ENCODE data around the gene NIPAL3.

Gene NIPAL3

DNA sequence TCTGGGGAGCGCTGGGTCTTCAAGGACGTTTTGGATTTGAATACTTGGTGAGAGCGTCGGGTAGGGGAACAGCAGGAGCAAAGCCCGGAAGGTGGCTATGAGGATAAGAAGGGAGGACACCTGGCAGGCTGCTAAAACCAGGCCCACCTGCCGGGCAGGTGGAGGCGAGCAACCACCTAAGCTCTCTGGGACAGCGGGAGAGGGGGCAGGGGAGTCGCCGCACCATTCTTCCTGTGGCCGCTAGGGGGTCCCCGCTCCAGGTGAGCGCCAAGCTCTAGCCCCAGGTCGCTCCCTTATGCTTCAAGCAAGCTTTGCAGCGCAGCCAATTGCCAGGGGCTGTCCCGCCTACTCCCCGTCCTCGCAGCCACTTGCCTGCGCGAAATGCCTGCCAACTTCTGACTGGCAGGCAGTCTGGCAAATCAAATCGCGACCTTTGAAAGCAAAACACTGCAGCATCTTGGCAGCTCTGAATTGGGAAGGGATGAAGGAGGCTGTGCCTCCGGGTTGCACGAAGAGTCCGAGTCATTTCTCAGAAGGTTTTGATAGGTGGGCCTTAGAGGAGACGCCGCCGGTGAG, at the start of gene NIPAL3:
Gene NIPAL3, plus strand, starts transcription at position 469 of the 576 bp plus-strand sequence. CDS start 3,746 bp downstream, outside the sequence.
- DNase-seq = peak; percentile 97

DNA sequence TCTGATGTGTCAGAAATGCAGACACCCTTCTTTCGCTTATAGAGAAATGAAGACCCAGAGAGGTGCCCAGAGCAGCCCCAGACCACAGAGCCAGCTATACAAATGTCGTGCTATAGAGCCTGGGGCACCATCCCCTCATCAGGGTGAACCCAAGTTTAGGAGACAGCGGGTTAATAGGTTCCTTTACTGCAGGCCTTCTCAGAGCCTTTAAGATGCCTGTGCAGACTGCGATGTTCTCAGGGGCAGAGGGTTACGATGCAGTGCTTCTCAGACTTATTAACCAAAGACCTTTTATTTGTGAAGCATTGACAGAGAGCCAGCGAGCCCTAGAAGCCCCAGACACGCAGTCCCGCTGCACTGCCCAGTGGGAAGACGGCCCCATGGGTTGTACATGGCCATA, 48.9 kb upstream of the NIPAL3 start:
- no peak for DNase-seq

DNA sequence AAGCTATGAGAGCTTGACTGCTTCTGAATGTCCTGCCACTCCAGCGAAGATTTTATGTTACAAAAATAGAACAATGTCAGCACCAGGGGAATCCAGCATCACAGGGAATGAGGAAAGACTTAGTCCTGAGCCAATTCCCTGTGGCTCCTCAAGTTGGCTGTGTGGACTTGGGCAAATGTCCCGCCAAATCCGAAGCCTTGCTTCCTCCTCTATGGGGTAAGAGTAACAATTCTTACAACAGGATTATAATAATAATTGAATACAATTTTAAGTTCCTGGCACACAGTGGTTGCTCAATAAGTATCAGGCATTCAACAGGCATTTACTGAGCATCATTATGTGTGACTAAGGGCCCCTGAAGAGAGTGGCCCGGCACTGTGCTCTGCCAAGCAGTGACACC, 46.4 kb upstream of the NIPAL3 start:
- no peak for DNase-seq

DNA sequence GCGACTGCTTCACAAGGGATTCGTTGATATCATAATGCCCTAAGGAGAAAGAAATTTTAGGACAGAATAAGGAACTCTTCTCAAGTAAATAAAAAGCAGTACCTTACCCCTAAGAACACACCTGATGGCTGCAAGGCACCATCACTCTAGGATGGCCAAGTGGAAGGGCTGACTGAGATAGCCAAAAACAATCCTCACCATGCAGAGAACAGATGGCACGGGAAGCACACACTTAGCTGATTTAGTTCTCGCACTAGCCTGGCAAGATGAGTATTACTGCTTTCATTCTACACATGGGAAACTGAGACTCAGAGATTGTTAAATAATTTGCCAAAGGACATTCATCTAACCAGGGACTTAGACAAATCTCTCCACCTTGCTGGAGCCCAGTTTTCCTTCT, 45.8 kb upstream of the NIPAL3 start:
- DNase-seq = no peak

DNA sequence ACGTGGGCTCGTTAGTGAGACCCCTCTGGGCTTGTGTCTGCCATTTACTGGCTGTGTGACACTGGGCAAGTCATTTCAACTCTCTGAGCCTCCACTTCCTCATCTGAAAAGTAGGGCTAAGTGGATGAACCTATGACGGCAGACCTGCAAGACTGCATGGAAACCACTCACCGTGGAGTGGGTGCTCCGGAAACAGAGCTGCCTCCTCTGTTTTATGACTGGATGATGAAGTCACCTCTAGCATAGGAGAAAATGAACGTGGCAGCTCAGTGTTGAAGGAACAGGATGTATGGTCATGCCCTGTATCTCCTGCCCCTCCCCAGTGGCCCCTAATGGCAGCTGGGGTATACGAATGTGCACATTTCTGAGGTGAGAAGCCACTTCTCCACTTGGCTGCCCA, 42.6 kb upstream of the NIPAL3 start:
- DNase-seq = no peak

DNA sequence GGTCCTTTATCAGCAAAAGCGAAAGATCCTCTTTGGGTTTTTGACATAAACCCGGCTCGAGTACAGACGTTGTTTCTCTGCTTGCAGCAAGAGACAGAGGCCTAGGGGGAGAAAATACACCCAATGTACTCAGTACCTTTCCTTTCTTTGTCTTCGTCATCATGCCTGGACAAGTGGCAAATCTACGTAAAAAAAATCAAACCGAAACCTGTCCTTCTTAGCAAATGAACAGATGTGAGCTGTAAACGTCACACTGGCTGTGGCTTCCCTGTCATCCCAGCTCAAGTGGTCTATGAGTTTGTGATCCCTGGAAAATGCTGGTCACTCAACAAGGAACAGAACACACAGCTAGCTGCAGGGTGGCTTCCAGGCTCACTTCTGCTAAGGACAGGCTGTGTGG, 41.9 kb upstream of the NIPAL3 start:
- DNase-seq = no peak

DNA sequence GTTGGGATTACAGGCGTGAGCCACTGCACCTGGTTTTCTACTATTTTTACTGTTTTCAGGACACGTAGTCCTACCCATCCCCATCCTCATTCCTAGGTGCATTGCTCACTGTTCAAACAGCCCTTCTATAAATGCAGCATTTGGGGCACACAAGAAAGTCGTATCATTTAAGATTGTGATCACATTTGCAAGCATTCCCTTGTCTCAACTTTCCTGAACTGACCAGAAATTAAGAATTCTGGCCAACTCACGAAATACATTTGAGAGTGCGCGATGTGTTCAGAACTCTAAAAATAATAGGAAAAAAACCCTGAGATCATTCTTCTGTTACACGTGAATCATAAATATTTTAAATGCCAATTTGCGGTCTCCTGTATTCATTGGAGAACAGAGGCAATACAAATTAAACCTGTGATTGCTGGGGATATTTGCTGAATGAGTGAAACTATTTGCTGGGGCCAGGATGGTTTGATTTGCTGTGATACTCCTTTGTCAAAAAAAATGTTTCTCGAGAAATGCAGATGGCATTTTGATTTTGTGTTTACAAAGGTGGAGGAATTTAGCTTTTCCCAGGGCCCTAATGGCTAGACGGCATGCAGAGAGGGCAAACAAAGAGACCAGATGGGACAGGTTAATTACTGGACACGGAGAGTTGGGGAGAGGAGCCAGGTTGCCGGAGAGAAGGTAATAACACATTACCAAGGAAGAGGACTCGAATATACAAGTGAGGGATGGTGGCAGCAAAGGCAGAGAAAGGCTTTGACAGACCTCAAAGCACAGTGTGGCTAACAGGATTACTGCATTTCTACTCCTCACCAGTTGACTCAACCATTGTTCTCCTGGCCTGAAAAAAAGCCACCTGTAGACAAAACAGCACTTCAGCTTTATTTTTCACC, 40.5 kb upstream of the NIPAL3 start:
- peak; percentile 76 for DNase-seq

DNA sequence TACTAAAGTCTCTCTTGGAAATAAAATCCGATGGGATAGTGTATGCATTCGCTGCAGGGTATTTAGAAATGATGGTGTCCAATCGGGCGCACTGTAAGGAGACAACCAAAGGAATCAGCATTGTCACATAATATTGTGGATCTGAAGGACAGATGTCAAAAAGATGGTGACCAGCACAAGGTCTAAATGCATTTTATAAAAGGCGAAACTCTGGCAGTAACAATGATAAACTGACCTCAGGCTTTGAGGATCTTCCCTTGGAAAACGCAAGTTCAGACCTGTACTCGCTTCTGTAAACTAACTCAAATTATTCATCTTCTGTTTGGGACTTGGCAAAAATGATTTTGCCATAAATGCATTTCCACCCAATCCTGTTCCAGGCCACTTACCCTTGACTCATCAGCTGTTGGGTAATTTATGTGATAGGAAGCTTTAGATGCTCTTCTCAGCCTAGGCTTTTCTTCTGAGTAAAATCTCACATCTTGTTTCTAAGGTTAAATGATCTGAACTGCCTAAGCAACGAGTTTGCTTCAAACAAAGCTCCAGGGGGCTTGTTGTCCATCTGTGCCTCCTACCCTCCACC, 35.8 kb upstream of the NIPAL3 start:
- no peak for DNase-seq

DNA sequence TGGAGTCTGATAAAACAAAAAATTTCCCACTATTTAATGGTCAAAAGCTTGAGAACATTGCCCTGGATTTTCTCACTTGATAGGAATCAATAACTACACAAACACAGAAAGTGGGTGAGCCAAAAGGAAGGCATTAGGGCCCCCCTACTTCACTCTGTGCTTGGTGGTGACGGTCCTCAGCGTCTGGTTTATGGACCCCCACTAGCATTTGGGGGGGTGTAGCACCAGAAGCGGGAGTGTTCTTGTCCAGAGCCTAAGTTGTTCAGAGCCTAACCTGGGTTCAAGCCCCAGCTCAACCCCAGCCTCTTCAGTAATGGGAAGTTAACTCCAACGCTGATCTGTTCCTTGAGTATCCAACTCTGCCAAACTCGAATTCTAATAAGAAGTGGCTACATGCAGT, 35.1 kb upstream of the NIPAL3 start:
- no peak for DNase-seq

DNA sequence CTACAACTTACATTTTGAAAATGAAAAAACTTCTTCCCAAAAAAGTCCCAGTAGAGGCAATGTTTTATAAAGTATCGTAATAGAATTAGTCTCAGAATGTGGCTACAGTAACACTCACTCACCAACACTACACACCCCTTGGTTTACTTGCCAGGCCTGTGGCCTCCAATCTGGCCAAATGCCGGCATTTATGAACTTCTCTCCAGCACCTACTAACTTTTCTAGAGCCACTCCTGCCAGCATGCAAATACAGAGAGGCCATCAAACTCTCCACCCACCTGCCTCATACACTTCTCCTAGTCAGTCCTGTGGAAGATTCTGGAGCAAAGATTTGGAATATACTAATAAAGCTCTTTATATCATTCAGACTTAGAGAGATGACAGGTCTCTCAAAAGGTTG, 34.3 kb upstream of the NIPAL3 start:
- DNase-seq = no peak

DNA sequence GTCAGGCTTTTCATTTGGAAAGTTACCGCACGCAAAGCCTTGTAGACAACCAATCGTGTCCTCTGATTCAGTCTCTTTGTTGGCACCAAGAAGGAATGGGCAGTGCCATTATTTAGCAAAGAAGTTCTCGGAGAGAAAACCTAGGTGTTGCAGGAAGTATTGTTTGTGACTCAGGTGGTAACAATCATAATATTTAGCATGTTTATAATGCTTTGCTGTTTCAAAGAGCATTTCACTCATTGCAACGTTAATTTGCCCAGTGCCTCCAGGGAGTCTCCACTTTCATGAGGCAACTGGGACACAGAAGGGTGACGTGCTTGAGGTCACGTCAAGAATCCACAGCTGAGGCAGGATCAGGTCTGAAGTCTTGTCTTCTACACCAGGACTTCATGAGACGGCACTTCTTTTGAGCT, 33.4 kb upstream of the NIPAL3 start:
- DNase-seq = no peak

DNA sequence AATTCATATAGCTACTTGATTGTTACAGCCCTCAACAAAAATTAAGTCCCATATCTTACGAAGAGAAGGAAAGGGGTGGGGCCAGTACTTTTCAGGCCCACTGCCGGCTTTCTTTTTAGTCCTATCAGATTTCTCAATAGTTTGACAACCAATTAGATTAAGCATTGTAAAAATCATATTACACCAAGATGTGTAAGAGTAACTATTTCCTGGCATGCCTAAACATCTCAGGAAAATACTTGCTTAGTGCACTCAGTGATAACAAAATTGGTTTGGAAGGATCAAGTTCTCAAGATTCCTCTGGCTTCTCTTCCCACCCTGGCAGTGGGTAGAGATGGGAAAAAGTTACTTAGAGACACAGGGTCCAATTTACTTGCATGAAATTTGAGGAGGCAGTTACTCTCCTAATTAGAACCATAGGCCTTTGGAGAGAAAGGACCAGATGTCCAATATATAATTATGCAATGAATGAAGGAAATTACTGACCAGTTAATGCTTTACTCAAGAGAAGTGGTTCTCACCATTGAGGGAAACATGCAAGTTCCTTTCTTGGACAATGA, 32.1 kb upstream of the NIPAL3 start:
- DNase-seq = no peak

DNA sequence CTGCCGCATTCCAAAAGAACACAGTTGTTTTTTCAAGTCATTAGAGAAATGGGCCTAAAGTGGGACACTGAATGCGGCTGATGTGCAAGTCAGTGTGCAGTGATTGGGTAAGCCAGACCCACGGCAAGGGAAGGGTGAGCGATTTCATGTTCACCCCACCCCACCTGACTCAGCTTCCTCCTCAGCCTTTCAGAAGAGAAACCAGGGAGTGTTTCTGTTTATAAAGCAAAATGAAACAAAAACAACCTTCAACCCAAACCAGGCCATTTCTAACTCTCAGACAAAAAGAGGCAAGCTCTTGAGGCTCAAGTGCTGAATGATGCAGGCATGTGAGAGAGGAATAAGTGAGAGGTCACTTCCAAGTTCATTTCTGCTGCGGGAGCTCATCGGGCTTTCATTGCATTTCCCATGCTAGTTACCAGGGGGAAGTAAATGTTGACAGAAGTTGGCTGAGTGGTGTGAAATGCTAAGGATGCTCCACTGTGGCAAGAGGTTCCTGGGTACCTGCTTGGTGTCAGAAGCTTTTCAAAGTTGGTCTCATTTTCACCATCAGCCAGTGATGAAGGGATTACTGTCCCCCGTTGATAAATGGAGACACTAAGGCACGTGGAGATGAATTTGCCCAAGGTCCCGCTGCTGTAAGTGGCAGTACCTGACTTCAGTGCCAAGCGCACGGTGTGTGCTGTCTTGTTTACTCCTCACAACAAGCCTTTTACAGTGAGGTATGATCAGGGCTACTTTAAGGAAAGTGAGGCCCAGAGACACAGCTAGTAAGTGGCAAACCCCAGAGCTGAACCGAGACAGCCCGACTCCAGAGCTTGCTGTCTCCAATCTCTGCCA, 31.1 kb upstream of the NIPAL3 start:
- DNase-seq = no peak

DNA sequence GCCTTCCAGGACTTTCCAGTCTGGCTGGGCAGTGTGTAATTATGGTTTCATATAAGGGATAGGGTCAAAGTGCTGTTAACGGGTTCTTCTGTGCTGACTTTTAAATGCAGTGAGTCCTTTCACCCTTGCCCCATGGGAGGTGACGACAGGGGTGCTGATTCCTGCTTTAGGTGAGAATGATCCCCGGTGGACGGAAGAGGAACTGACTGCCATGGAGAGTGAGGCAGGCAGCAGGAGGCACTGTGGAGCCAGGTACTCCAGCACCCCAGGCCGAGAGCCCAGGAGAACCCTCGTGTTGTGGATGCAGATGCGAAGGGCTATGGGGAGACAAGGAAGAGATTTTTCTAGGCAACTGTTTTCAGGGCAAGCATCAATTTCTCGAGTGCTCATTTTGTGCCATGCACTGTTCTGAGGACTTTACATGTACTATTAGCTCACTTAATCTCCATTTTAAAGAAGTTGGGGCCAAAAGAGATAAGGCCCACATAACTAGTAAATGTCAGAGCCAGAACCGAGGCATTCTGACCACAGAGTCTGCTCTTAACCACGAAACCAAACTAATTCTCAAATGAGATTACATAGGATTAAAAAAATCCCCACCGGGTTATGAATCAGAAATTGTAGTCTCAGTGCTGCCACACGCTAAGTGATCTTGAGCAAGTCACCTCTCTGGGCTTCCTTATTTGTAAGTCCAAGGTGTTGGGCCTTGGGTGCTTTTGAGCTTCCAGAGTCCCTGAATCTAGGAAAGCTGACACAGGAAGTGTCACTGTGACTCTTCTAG, 30.3 kb upstream of the NIPAL3 start:
- no peak for DNase-seq

DNA sequence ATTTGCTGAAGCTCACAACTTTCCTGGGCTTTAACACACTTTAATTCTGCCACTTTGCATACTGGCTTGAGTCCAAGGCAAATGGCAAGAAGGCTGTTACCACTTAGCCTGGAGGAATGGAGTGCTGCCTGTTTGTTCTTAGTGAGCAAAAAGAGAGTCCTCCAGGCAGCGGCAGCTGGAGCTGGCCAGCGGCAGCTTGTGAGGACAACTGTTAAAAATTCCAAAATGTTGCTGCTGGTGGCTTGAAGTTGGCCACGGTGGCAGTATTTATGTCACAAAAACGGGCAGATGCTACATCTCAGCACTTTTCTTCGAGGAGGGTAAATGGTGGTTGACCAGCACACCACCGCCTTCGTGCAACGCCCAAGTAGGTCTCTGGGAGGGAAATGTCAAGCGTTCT, 29.4 kb upstream of the NIPAL3 start:
- no peak for DNase-seq

DNA sequence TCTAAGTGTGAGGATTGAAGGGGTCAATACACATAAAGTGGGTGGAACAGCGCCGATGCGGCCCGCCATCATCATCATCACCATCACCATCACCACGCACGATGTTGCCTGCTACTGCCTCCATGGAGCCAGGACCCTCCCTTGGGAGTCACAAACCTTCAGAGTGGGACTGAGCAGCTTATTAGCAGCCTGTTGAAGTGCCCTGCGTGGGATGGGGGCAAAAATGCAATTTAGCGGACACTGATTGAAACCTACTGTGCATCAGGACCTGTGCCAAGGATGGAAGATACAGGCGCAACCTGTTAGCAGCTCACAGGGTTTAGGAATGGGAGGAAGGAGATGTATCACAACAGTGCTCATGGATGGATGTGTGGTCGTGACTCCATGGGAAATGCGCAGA, 28.7 kb upstream of the NIPAL3 start:
- no peak for DNase-seq

DNA sequence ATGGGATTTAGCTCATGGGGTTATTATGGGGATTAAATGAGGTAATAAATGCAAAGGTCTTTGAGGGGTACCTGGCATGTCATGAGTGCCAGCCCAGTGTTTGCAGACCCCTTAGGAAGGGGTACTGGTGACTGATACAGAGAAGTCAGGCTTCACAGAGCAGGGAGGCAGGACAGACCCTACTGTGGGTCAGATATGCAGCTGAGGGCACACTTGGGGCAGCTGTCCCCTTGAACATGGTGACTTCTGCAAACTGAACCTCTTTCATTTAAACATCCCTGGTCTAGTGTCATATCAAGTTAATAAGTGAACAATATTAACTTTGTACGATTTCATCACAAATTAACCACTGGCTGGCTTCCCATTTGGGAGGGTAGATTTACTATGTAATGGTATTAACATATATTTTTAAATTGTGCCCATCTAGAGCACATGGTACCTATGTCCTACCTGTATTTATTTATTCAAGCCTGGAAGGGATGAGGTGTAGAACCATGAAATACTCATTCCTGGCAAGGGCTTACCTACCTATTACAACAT, 27.9 kb upstream of the NIPAL3 start:
- DNase-seq = no peak

DNA sequence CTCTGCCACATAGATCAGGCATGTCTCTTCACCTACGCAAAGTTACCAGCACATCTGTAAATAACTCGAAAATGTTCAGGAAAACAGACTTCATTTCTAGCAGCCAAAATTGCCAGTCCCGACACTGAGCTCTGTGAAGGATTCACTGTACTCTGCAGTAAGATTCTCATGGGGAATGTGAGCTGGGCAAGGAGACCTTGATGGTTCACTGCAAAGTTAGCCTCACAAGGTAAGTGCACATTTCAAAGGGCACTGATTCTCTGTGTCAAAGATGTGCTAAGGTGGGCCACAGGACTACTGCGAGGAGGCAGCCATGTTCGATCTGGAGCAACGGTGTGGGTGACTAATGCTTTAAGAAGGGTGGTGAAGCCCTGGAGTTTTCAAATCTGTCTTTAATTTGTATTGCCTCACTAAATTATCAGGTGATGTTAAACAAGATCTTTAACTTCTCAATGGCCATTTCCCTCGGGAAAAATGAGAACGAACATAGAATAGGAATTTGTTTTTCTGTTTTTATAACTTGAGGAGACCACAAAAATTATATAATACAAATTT, 27.2 kb upstream of the NIPAL3 start:
- no peak for DNase-seq

DNA sequence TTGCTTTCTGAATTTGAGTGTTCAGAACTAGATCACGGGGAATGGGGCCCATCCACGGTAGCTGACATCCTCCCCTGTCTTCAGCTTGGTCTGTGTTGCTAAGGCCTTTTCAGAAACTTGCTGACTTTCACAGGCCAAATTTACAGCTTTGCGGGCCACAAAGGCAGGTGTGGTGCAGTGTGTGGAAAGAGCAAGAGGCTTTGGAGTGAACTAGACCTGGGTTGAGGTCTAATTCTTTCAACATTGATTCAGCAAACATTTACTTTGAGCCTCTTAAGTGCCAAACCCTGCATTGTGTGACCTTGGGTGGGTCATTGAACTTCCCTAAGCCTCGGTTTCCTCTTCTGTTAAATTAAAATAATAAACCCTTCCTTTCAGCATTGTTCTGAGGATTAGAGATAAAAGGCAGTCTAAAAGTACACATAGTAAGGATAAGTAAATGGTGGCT, 26.3 kb upstream of the NIPAL3 start:
- DNase-seq = no peak

DNA sequence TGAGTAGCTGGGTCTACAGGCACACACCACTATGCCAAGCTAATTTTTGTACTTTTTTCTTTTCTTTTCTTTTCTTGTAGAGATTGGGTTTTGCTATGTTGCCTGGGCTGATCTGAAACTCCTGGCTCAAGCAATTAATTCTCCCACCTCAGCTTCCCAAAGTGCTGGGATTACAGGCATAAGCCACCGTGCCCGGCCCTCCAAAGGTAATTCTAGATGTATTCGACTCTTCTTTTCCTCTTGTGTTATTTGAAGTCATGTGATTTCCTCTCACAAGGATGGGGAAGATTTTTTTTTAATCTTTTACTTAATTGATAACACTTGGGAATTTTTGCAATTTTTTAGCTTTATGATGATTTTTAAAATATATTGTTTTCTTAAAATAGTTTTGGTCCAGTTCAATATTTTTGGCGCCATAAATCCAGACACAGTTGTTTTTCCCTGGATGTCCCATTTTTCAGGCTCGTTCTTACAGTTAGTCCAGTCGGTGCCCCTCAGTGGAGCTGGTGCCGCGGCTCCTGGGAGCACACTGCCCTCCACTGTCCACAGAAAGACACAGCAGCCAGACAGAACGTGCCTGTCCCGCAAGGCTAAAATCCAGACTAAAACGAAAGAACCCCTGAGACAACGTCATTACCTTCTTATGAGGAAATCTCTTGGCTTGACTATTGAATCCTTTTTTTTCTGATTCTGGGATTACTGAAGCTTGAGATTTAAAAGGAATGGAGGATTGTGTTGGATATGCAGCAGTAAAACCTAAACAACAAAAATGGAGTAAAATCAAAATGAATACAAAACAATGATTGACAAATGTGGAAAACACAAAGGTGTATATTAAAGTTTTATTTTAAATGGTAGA, 24.4 kb upstream of the NIPAL3 start:
- peak; percentile 63 for DNase-seq
